IMR-90 (cell line): ENCODE data around the gene PSMG1. TPM values are rescaled to one million over a fixed set of nuclear protein-coding genes. Genes with fewer than 3 reads are reported as not detected.

ENCODE experiments used
- ATAC-seq: fragments of 200-7000 bp; cut with Tn5 transposase; 2 replicates; pipeline ENCODE4 v1.9.1; 2020; ENCODE audit warnings: low read depth, mild to moderate bottlenecking, moderate library complexity
- BruUV-seq: library from RNA; stranded (reverse); fragments of 400-500 nt; replicated peaks from 2 replicates; lab custom pipeline; 2021; lab: Mats Ljungman, UMichigan
- CTCF ChIA-PET: fragments of 300-600 bp; formaldehyde crosslinking; extraction: SDS; loops from one replicate; lab custom pipeline; 2021; ENCODE audit warnings: antibody characterized with exemption; lab: Yijun Ruan, JAX
- POLR2A ChIA-PET: fragments of 300-600 bp; sonication (Branson Sonifier 250); formaldehyde crosslinking; loops from one replicate; lab custom pipeline; 2022; ENCODE audit warnings: antibody characterized with exemption; ENCODE audit not compliant: unreplicated experiment; lab: Charles Lee
- DNase-seq: peaks from one replicate; pipeline ENCODE4 v3.0.0; 2013
- H2AFZ ChIP-seq: replicated peaks from 2 replicates; pipeline ENCODE3; 2013; ENCODE audit warnings: low read length, mild to moderate bottlenecking; ENCODE audit not compliant: poor library complexity
- H2AK5ac ChIP-seq: 2 replicates; pipeline ENCODE4 v1.6.1; 2013; ENCODE audit warnings: low read depth, low read length, inconsistent platforms
- H2AK9ac ChIP-seq: replicated peaks from 2 replicates; pipeline ENCODE3; 2013; ENCODE audit warnings: mild to moderate bottlenecking, low read depth, low read length, moderate library complexity; ENCODE audit not compliant: poor library complexity
- H2BK120ac ChIP-seq: 2 replicates; pipeline ENCODE4 v1.6.1; 2013; ENCODE audit warnings: low read depth, low read length, inconsistent platforms
- H2BK15ac ChIP-seq: 3 replicates; pipeline ENCODE4 v1.6.1; 2013; ENCODE audit warnings: low read depth, low read length, inconsistent platforms
- H2BK20ac ChIP-seq: 2 replicates; pipeline ENCODE4 v1.6.1; 2013; ENCODE audit warnings: low read depth, mild to moderate bottlenecking, inconsistent platforms, low read length, moderate library complexity
- H2BK5ac ChIP-seq: 2 replicates; pipeline ENCODE4 v1.6.1; 2013; ENCODE audit warnings: mild to moderate bottlenecking, low read depth, low read length, inconsistent platforms; ENCODE audit not compliant: poor library complexity, severe bottlenecking
- H3K14ac ChIP-seq: replicated peaks from 2 replicates; pipeline ENCODE4 v1.6.1; 2013; ENCODE audit warnings: low read depth, low read length, inconsistent platforms
- H3K18ac ChIP-seq: 2 replicates; pipeline ENCODE4 v1.6.1; 2013; ENCODE audit warnings: low read depth, low read length, control low read depth
- H3K23ac ChIP-seq: 2 replicates; pipeline ENCODE4 v1.6.1; 2013; ENCODE audit warnings: low read depth, low read length, inconsistent platforms
- H3K27ac ChIP-seq: 2 replicates; pipeline ENCODE4 v1.5.1; 2013; ENCODE audit warnings: mild to moderate bottlenecking, control low read depth, low read length; ENCODE audit not compliant: insufficient read depth
- H3K27me3 ChIP-seq: 2 replicates; pipeline ENCODE4 v1.6.1; 2013; ENCODE audit warnings: low read length; ENCODE audit not compliant: control insufficient read depth, insufficient read depth
- H3K36me3 ChIP-seq: 2 replicates; pipeline ENCODE4 v1.6.1; 2013; ENCODE audit warnings: low read length, mixed read lengths; ENCODE audit not compliant: control insufficient read depth, insufficient read depth
- H3K4ac ChIP-seq: 2 replicates; pipeline ENCODE4 v1.6.1; 2013; ENCODE audit warnings: low read depth, low read length, inconsistent platforms
- H3K4me1 ChIP-seq: 2 replicates; pipeline ENCODE4 v1.6.1; 2013; ENCODE audit warnings: low read length, mixed read lengths; ENCODE audit not compliant: control insufficient read depth, insufficient read depth
- H3K4me2 ChIP-seq: 2 replicates; pipeline ENCODE4 v1.6.1; 2013; ENCODE audit warnings: low read depth, mild to moderate bottlenecking, control low read depth, low read length, moderate library complexity
- H3K4me3 ChIP-seq: 2 replicates; pipeline ENCODE4 v1.5.1; 2013; ENCODE audit warnings: low read depth, mild to moderate bottlenecking, control low read depth, low read length, moderate library complexity; ENCODE audit not compliant: insufficient read depth
- H3K56ac ChIP-seq: 2 replicates; pipeline ENCODE4 v1.6.1; 2013; ENCODE audit warnings: low read length, inconsistent platforms; ENCODE audit not compliant: insufficient read depth; ENCODE audit errors: extremely low read depth
- H3K79me1 ChIP-seq, 2 experiments: 2 replicates each; pipeline ENCODE4 v1.6.1; 2013; ENCODE audit warnings: low read length in 2 of 2, inconsistent platforms in 1 of 2, low read depth in 1 of 2
- H3K9ac ChIP-seq: 2 replicates; pipeline ENCODE4 v1.6.1; 2013; ENCODE audit warnings: low read depth, low read length, control low read depth
- H3K9me1 ChIP-seq: 2 replicates; pipeline ENCODE4 v1.6.1; 2013; ENCODE audit warnings: low read length, inconsistent platforms; ENCODE audit not compliant: insufficient read depth
- H3K9me3 ChIP-seq: 2 replicates; pipeline ENCODE4 v1.6.1; 2013; ENCODE audit warnings: low read length; ENCODE audit not compliant: control insufficient read depth, insufficient read depth
- H4K20me1 ChIP-seq: 2 replicates; pipeline ENCODE4 v1.6.1; 2013; ENCODE audit warnings: low read length, inconsistent platforms; ENCODE audit not compliant: insufficient read depth
- H4K5ac ChIP-seq: 2 replicates; pipeline ENCODE4 v1.6.1; 2013; ENCODE audit warnings: mild to moderate bottlenecking, low read depth, low read length, control low read depth
- H4K8ac ChIP-seq, 2 experiments: 2 replicates each; pipeline ENCODE4 v1.6.1; 2013; ENCODE audit warnings: low read depth in 2 of 2, low read length in 2 of 2, control low read depth in 1 of 2, inconsistent platforms in 1 of 2
- H4K91ac ChIP-seq: 2 replicates; pipeline ENCODE4 v1.6.1; 2013; ENCODE audit warnings: low read depth, low read length, inconsistent platforms; ENCODE audit not compliant: insufficient read depth
- BHLHE40 ChIP-seq: fragments of 150-350 bp; IDR thresholded peaks from 2 replicates; pipeline ENCODE4 v1.6.1; 2016; ENCODE audit warnings: mild to moderate bottlenecking, low read depth, low read length
- CEBPB ChIP-seq: IDR thresholded peaks from 2 replicates; pipeline ENCODE4 v1.6.1; 2012; ENCODE audit warnings: low read depth, low read length, improper control_type of control experiment
- CHD1 ChIP-seq: IDR thresholded peaks from 2 replicates; pipeline ENCODE4 v1.6.1; 2012; ENCODE audit warnings: low read depth, low read length, improper control_type of control experiment
- CTCF ChIP-seq: conservative IDR thresholded peaks from 2 replicates; pipeline ENCODE4 v1.5.1; 2012; ENCODE audit warnings: mild to moderate bottlenecking, low read depth, low read length, improper control_type of control experiment
- ELK1 ChIP-seq: fragments of 150-350 bp; IDR thresholded peaks from 2 replicates; pipeline ENCODE4 v1.6.1; 2016; ENCODE audit warnings: low read depth, mild to moderate bottlenecking, low read length, moderate library complexity, borderline replicate concordance
- FOS ChIP-seq: fragments of 150-350 bp; IDR thresholded peaks from 2 replicates; pipeline ENCODE4 v1.6.1; 2016; ENCODE audit warnings: low read depth, low read length
- MAFK ChIP-seq: IDR thresholded peaks from 2 replicates; pipeline ENCODE4 v1.6.1; 2012; ENCODE audit warnings: low read depth, low read length, improper control_type of control experiment
- MAZ ChIP-seq: IDR thresholded peaks from 2 replicates; pipeline ENCODE4 v1.6.1; 2012; ENCODE audit warnings: low read depth, mild to moderate bottlenecking, low read length, improper control_type of control experiment, moderate library complexity, borderline replicate concordance
- MXI1 ChIP-seq: IDR thresholded peaks from 2 replicates; pipeline ENCODE4 v1.6.1; 2012; ENCODE audit warnings: low read depth, mild to moderate bottlenecking, low read length, moderate library complexity, borderline replicate concordance
- NFE2L2 ChIP-seq: fragments of 150-350 bp; IDR thresholded peaks from 2 replicates; pipeline ENCODE4 v1.6.1; 2016; ENCODE audit warnings: low read depth, mild to moderate bottlenecking, low read length
- POLR2A ChIP-seq: IDR thresholded peaks from 2 replicates; pipeline ENCODE4 v1.6.1; 2012; ENCODE audit warnings: mild to moderate bottlenecking, low read depth, low read length
- RAD21 ChIP-seq: IDR thresholded peaks from 2 replicates; pipeline ENCODE4 v1.6.1; 2012; ENCODE audit warnings: low read length, improper control_type of control experiment
- RCOR1 ChIP-seq: IDR thresholded peaks from 2 replicates; pipeline ENCODE4 v1.6.1; 2012; ENCODE audit warnings: mild to moderate bottlenecking, low read length, improper control_type of control experiment; ENCODE audit not compliant: insufficient replicate concordance
- RFX5 ChIP-seq: IDR thresholded peaks from 2 replicates; pipeline ENCODE4 v1.8.0; 2012; ENCODE audit warnings: low read depth, mild to moderate bottlenecking, low read length, moderate library complexity
- SMC3 ChIP-seq: fragments of 150-350 bp; IDR thresholded peaks from 2 replicates; pipeline ENCODE4 v1.6.1; 2016; ENCODE audit warnings: low read depth, mild to moderate bottlenecking, antibody characterized with exemption, low read length, moderate library complexity
- USF2 ChIP-seq: fragments of 150-350 bp; IDR thresholded peaks from 2 replicates; pipeline ENCODE4 v1.6.1; 2017; ENCODE audit warnings: mild to moderate bottlenecking, antibody characterized with exemption, low read length, low read depth
- WGBS, 2 experiments: methylation state at CpG; one replicate each; pipeline versions ENCODE4 v1.1.5 to v1.1.7; 2013; ENCODE audit warnings: missing lambda C conversion rate in 2 of 2; ENCODE audit not compliant: insufficient read length in 1 of 2; ENCODE audit errors: extremely low coverage in 2 of 2; 5-methylcytosine and 5-hydroxymethylcytosine counted together
- dilution Hi-C: fragments of 300-500 bp; cut with HindIII; formaldehyde crosslinking; loops from one replicate; pipeline ENCODE4 v1.14.3; 2018; ENCODE audit warnings: low sequenced_read_pairs; ENCODE audit not compliant: unreplicated experiment
- in situ Hi-C: fragments of 300-500 bp; cut with MboI; formaldehyde crosslinking; loops from 3 replicates; pipeline ENCODE4 v1.14.3; 2019; ENCODE audit warnings: low sequenced_read_pairs, inconsistent platforms, mixed read lengths
- intact Hi-C: fragments of 100-400 bp; cut with micrococcal nuclease; formaldehyde crosslinking; loops from 2 replicates; pipeline ENCODE4 v1.10.0; 2022
- polyA plus RNA-seq, 3 experiments: library from polyadenylated mRNA; depleted of rRNA; stranded (reverse); fragments of >200 nt; gene quantifications; 2 replicates each; pipeline ENCODE4 v1.2.3, GENCODE V29; 2012; ENCODE audit warnings: low replicate concordance in 1 of 3
- total RNA-seq: library from RNA; depleted of rRNA; stranded (reverse); fragments of >200 nt; gene quantifications from 2 replicates; pipeline ENCODE4 v1.2.3, GENCODE V29; 2012

PSMG1 gene
- total and polyA plus RNA-seq, 2 of the 4 experiments (the other 2 are of a cell fraction), result 37.8 to 45.4 TPM

GRCh38 chr21:39144191-39144590, 39.1 kb downstream of the PSMG1 start:
- ATAC-seq, result no peak
- H2BK120ac ChIP-seq, result no peak overlapping the region
- no peaks in the 10 kb centered on the region for H3K9me1 ChIP-seq
- intact Hi-C loops (no loop called here), in situ Hi-C loops (loop anchor here (5.0 kb wide), 1 partner anchor 622 kb away; no protein-coding TSS in a partner anchor), dilution Hi-C loops (no loop called here)
- H3K9me3 ChIP-seq, result peaks cover 2% of the 10 kb centered on the region
- H3K4me2 ChIP-seq, result no peak overlapping the region
- no peak overlapping the region for H3K4me3 ChIP-seq
- H4K91ac ChIP-seq, result no peak overlapping the region
- peaks cover 2% of the 10 kb centered on the region; the same call in 1 of the 2 replicates for H3K4me1 ChIP-seq
- H2BK20ac ChIP-seq, result no peak overlapping the region
- H3K18ac ChIP-seq, result no peak overlapping the region
- H3K23ac ChIP-seq, result no peak overlapping the region
- no TSS peak for BruUV-seq
- no peaks in the 10 kb centered on the region for H3K79me1 ChIP-seq
- ChIA-PET CTCF (no interaction called here), POLR2A (no interaction called here)
- H3K27me3 ChIP-seq, result peaks cover 25% of the 10 kb centered on the region
- no peak overlapping the region for H2BK5ac ChIP-seq
- H3K27ac ChIP-seq, result no peak overlapping the region
- H4K8ac ChIP-seq, result peak overlapping the region in 1 of 2 experiments; percentile 63; a peak in 2 of 4 replicates
- no peak overlapping the region for H3K4ac ChIP-seq
- no peak for DNase-seq
- H2BK15ac ChIP-seq, result no peak overlapping the region
- no peak overlapping the region for H4K5ac ChIP-seq
- H2AFZ ChIP-seq, result peak overlapping the region; percentile 53
- no peak overlapping the region for H2AK5ac ChIP-seq
- TF ChIP-seq FOS, result no peak
- no peak for TF ChIP-seq RCOR1
- no peak for TF ChIP-seq SMC3
- TF ChIP-seq MAFK, result no peak
- TF ChIP-seq ELK1, result no peak
- TF ChIP-seq CTCF, result no peak
- no peak for TF ChIP-seq MXI1
- TF ChIP-seq POLR2A, result no peak
- no peak for TF ChIP-seq USF2
- no peak for TF ChIP-seq CEBPB
- TF ChIP-seq MAZ, result no peak
- TF ChIP-seq CHD1, result no peak
- TF ChIP-seq RAD21, result no peak
- no peak for TF ChIP-seq NFE2L2
- no peak for TF ChIP-seq BHLHE40
- no peak for TF ChIP-seq RFX5
- no peak overlapping the region for H3K56ac ChIP-seq
- no peak overlapping the region for H3K14ac ChIP-seq
- no peaks in the 10 kb centered on the region for H3K36me3 ChIP-seq
- WGBS, 2 experiments, result no CpG with 5 or more reads among the region's 3 CpGs
- no peak overlapping the region for H3K9ac ChIP-seq
- H4K20me1 ChIP-seq, result no peaks in the 10 kb centered on the region
- H2AK9ac ChIP-seq, result no peak overlapping the region
